WTC11 (cell line): ENCODE measurements around the gene CCBE1. TPM values are rescaled to one million over a fixed set of nuclear protein-coding genes. Genes with fewer than 3 reads are reported as not detected.

Experiments used
- ATAC-seq: fragments of 200-7000 bp; cut with Tn5 transposase; 2 replicates; pipeline ENCODE4 v1.10.0; 2021; ENCODE audit warnings: mild to moderate bottlenecking, moderate library complexity
- CTCF ChIA-PET: fragments of 300-600 bp; sonication (Branson Sonifier 250); formaldehyde crosslinking; loops from one replicate; lab custom pipeline; 2021; ENCODE audit warnings: antibody characterized with exemption; lab: Charles Lee
- POLR2A ChIA-PET: fragments of 350-600 bp; sonication (Branson Sonifier 250); formaldehyde crosslinking; loops from one replicate; lab custom pipeline; 2021; ENCODE audit warnings: antibody characterized with exemption; lab: Charles Lee
- DNase-seq: peaks from one replicate; pipeline ENCODE4 v3.0.0; 2021; ENCODE audit warnings: low spot score
- H3K27ac Mint-ChIP-seq: 2 replicates; pipeline ENCODE4 v1.8.0; 2021; ENCODE audit warnings: mixed read lengths
- H3K27me3 Mint-ChIP-seq: 2 replicates; pipeline ENCODE4 v1.8.0; 2021; ENCODE audit warnings: low read depth, mild to moderate bottlenecking, moderate library complexity, mixed read lengths
- H3K36me3 Mint-ChIP-seq: 2 replicates; pipeline ENCODE4 v1.8.0; 2021; ENCODE audit warnings: mixed read lengths
- H3K4me1 Mint-ChIP-seq: 2 replicates; pipeline ENCODE4 v1.8.0; 2022; ENCODE audit warnings: mixed read lengths
- H3K4me3 Mint-ChIP-seq: 2 replicates; pipeline ENCODE4 v1.8.0; 2021; ENCODE audit warnings: mild to moderate bottlenecking, moderate library complexity, mixed read lengths
- H3K9me3 Mint-ChIP-seq: 2 replicates; pipeline ENCODE4 v1.8.0; 2021; ENCODE audit warnings: mixed read lengths
- AFF4 ChIP-seq: sonication (generic); formaldehyde crosslinking; IDR thresholded peaks from 2 replicates; pipeline ENCODE4 v1.8.1; 2023; ENCODE audit warnings: mild to moderate bottlenecking, missing genetic modification reagents, borderline replicate concordance
- E2F1 ChIP-seq: sonication (generic); formaldehyde crosslinking; IDR thresholded peaks from 2 replicates; pipeline ENCODE4 v1.8.0; 2022; ENCODE audit warnings: mild to moderate bottlenecking, missing genetic modification reagents
- E2F5 ChIP-seq: sonication (generic); formaldehyde crosslinking; IDR thresholded peaks from 2 replicates; pipeline ENCODE4 v1.8.1; 2022; ENCODE audit warnings: mild to moderate bottlenecking, moderate library complexity, missing genetic modification reagents
- FOXP1 ChIP-seq: sonication (generic); formaldehyde crosslinking; IDR thresholded peaks from 2 replicates; pipeline ENCODE4 v1.8.0; 2022; ENCODE audit warnings: missing genetic modification reagents, mild to moderate bottlenecking, moderate library complexity, borderline replicate concordance
- MAX ChIP-seq: sonication (generic); formaldehyde crosslinking; IDR thresholded peaks from 2 replicates; pipeline ENCODE4 v1.8.0; 2022; ENCODE audit warnings: mild to moderate bottlenecking, missing genetic modification reagents
- MLX ChIP-seq: sonication (generic); formaldehyde crosslinking; IDR thresholded peaks from 2 replicates; pipeline ENCODE4 v1.8.1; 2023; ENCODE audit warnings: mild to moderate bottlenecking, missing genetic modification reagents, moderate library complexity
- PRRX2 ChIP-seq: fragments of 250-450 bp; sonication (Bioruptor Pico); IDR thresholded peaks from 2 replicates; pipeline ENCODE4 v1.8.0; 2021; ENCODE audit warnings: mild to moderate bottlenecking
- RORB ChIP-seq: fragments of 250-450 bp; sonication (Bioruptor Pico); IDR thresholded peaks from 2 replicates; pipeline ENCODE4 v1.9.0; 2021; ENCODE audit warnings: mild to moderate bottlenecking
- SMAD4 ChIP-seq: sonication (generic); formaldehyde crosslinking; IDR thresholded peaks from 2 replicates; pipeline ENCODE4 v1.8.0; 2022; ENCODE audit warnings: mild to moderate bottlenecking, missing genetic modification reagents
- ZNF121 ChIP-seq: sonication (generic); formaldehyde crosslinking; IDR thresholded peaks from 2 replicates; pipeline ENCODE4 v1.8.0; 2023; ENCODE audit warnings: missing genetic modification reagents
- ZNF219 ChIP-seq: sonication (generic); formaldehyde crosslinking; IDR thresholded peaks from 2 replicates; pipeline ENCODE4 v1.8.0; 2023; ENCODE audit warnings: missing genetic modification reagents, mild to moderate bottlenecking, borderline replicate concordance
- ZNF425 ChIP-seq: fragments of 250-450 bp; sonication (Bioruptor Pico); conservative IDR thresholded peaks from 2 replicates; pipeline ENCODE4 v1.9.0; 2021; ENCODE audit warnings: mild to moderate bottlenecking
- total RNA-seq: library from RNA; stranded (reverse); gene quantifications from 3 replicates; pipeline ENCODE4 v1.2.3, GENCODE V29; 2021
- TF ChIP-seq, protein P1 (sequence below): sonication (generic); formaldehyde crosslinking; IDR thresholded peaks from 2 replicates; pipeline ENCODE4 v1.8.1; 2023; ENCODE audit warnings: mild to moderate bottlenecking, missing genetic modification reagents, moderate library complexity
- TF ChIP-seq, protein P2 (sequence below): sonication (generic); formaldehyde crosslinking; IDR thresholded peaks from 2 replicates; pipeline ENCODE4 v1.8.1; 2023; ENCODE audit warnings: mild to moderate bottlenecking, missing genetic modification reagents

The CCBE1 gene
- total RNA-seq, 1 experiment from 2014 or later, result 9.7 TPM

DNA sequence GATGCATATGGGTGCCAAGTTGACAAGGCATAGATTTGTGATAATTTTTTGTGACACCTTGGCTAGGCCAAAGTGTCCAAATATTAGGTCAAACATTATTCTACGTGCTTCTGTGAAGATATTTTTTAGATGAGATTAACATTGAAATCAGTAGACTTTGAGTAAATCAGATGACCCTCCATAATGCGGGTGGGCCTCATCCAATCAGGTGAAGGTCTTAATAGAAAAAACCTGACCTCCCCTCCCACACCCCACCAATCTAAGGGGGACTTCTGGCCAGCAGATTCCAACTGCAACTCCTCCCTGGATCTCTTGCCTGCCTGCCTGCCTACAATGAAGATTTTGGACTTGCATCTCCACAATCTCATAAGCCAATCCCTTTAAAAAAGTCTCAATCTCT, 219.4 kb downstream of the CCBE1 start (continued):
- TF ChIP-seq, protein P1, sequence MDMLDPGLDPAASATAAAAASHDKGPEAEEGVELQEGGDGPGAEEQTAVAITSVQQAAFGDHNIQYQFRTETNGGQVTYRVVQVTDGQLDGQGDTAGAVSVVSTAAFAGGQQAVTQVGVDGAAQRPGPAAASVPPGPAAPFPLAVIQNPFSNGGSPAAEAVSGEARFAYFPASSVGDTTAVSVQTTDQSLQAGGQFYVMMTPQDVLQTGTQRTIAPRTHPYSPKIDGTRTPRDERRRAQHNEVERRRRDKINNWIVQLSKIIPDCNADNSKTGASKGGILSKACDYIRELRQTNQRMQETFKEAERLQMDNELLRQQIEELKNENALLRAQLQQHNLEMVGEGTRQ (CRISPR knock-in tag), result no peak
- TF ChIP-seq MAX (CRISPR knock-in tag), result no peak
- no peak for TF ChIP-seq PRRX2 (CRISPR knock-in tag)
- no peak for TF ChIP-seq MLX (CRISPR knock-in tag)
- TF ChIP-seq E2F1 (CRISPR knock-in tag), result no peak
- no peak for TF ChIP-seq ZNF425 (CRISPR knock-in tag)
- TF ChIP-seq ZNF219, result no peak
- TF ChIP-seq AFF4, result no peak
- TF ChIP-seq SMAD4 (CRISPR knock-in tag), result no peak
- no peak for TF ChIP-seq FOXP1
- no peak for TF ChIP-seq ZNF121

- H3K4me3 Mint-ChIP-seq, result no peak overlapping the region
- no peak for TF ChIP-seq E2F5
- TF ChIP-seq, protein P2, sequence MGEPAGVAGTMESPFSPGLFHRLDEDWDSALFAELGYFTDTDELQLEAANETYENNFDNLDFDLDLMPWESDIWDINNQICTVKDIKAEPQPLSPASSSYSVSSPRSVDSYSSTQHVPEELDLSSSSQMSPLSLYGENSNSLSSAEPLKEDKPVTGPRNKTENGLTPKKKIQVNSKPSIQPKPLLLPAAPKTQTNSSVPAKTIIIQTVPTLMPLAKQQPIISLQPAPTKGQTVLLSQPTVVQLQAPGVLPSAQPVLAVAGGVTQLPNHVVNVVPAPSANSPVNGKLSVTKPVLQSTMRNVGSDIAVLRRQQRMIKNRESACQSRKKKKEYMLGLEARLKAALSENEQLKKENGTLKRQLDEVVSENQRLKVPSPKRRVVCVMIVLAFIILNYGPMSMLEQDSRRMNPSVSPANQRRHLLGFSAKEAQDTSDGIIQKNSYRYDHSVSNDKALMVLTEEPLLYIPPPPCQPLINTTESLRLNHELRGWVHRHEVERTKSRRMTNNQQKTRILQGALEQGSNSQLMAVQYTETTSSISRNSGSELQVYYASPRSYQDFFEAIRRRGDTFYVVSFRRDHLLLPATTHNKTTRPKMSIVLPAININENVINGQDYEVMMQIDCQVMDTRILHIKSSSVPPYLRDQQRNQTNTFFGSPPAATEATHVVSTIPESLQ (CRISPR knock-in tag), result no peak
- TF ChIP-seq RORB (CRISPR knock-in tag), result no peak
- H3K9me3 Mint-ChIP-seq, result peaks cover 6% of the 10 kb centered on the region
- H3K27me3 Mint-ChIP-seq, result no peaks in the 10 kb centered on the region; the same call in 1 of the 2 replicates
- no peak overlapping the region for H3K27ac Mint-ChIP-seq
- ATAC-seq (no peak), DNase-seq (no peak)
- CTCF ChIA-PET, result interaction anchor here (0.7 to 2.5 kb wide), 3 partner anchors 11 to 353 kb away, joined by 3 to 9 read pairs (median 5); no protein-coding TSS in a partner anchor
- POLR2A ChIA-PET, result no interaction called here
- no peaks in the 10 kb centered on the region for H3K4me1 Mint-ChIP-seq
- H3K36me3 Mint-ChIP-seq, result peaks cover 3% of the 10 kb centered on the region; the same call in 1 of the 2 replicates
Observed at GRCh38 chr18:59470561-59471121, 226.6 kb downstream of the CCBE1 start.
